AG10803 (cell line): ENCODE measurements around the gene CNGA1.
A peak's percentile ranks its signal among the peaks of the same experiment; 100 is the strongest.

ENCODE experiments used
- DNase-seq: peaks from one replicate; pipeline ENCODE4 v3.0.0; 2010; ENCODE audit warnings: low read depth
- H3K4me3 ChIP-seq: 2 replicates; pipeline ENCODE4 v1.5.1; 2011; ENCODE audit warnings: mild to moderate bottlenecking, low read length, control low read depth
- CTCF ChIP-seq: conservative IDR thresholded peaks from 2 replicates; pipeline ENCODE4 v1.5.1; 2011; ENCODE audit warnings: mild to moderate bottlenecking, low read length, control low read depth, inconsistent platforms

The CNGA1 gene

GRCh38 chr4:48039561-48039960 lies 23.1 kb upstream of the CNGA1 start:
- H3K4me3 ChIP-seq, result no peak overlapping the region
- TF ChIP-seq CTCF, result no peak
- no peak for DNase-seq

GRCh38 chr4:48038666-48039065 lies 22.2 kb upstream of the CNGA1 start:
- no peak overlapping the region for H3K4me3 ChIP-seq
- TF ChIP-seq CTCF, result no peak
- DNase-seq, result no peak

GRCh38 chr4:48037117-48037462 lies 20.6 kb upstream of the CNGA1 start:
- no peak overlapping the region for H3K4me3 ChIP-seq
- DNase-seq, result no peak
- TF ChIP-seq CTCF, result no peak

- no peak for TF ChIP-seq CTCF
- DNase-seq, result no peak
- no peak overlapping the region for H3K4me3 ChIP-seq
Measured at GRCh38 chr4:48035952-48036351, 19.5 kb upstream of the CNGA1 start.

GRCh38 chr4:48033825-48034413 lies 17.4 kb upstream of the CNGA1 start:
- peak; percentile 61 for TF ChIP-seq CTCF
- H3K4me3 ChIP-seq, result no peak overlapping the region
- DNase-seq, result no peak

GRCh38 chr4:48033412-48033811 lies 16.9 kb upstream of the CNGA1 start:
- no peak for DNase-seq
- no peak overlapping the region for H3K4me3 ChIP-seq
- TF ChIP-seq CTCF, result no peak

GRCh38 chr4:48032721-48033120 lies 16.2 kb upstream of the CNGA1 start:
- no peak for TF ChIP-seq CTCF
- no peak for DNase-seq
- H3K4me3 ChIP-seq, result no peak overlapping the region
